ENCODE results near the gene EYS. TPM values are rescaled to one million over a fixed set of nuclear protein-coding genes. Genes with fewer than 3 reads are reported as not detected.
"Not testable (repeated sequence)": the region's sequence is repeated elsewhere in the genome, so short reads cannot be mapped to it uniquely, and the experiment has no call there.

Gene EYS
- total RNA-seq, 2 experiments from 2014 or later, result not detected

GRCh38 chr6:65538644-65539043 is 168.4 kb downstream of the EYS start:
- H3K9me3 Mint-ChIP-seq (ENCODE audit: low read depth), result peaks cover 9% of the 10 kb centered on the region

GRCh38 chr6:65537600-65537999 is 169.4 kb downstream of the EYS start:
- intact Hi-C loops (cut with DNase I, micrococcal nuclease), result no loop called here
- Mint-ChIP-seq H3K27me3 (no peaks in the 10 kb centered on the region), H3K4me3 (no peak overlapping the region), H3K9me3 (ENCODE audit: low read depth) (peaks cover 7% of the 10 kb centered on the region), H3K27ac (no peak overlapping the region), H3K36me3 (ENCODE audit: low read depth) (no peaks in the 10 kb centered on the region), H3K4me1 (no peaks in the 10 kb centered on the region)
- CTCF ChIA-PET, result no interaction called here
- ATAC-seq (no peak), DNase-seq (no peak)
- POLR2A ChIA-PET, result no interaction called here

More at GRCh38 chr6:65538644-65539043, 168.4 kb downstream of the EYS start:
- CTCF ChIA-PET, result no interaction called here
- no peaks in the 10 kb centered on the region for H3K36me3 Mint-ChIP-seq (ENCODE audit: low read depth)
- no peaks in the 10 kb centered on the region for H3K27me3 Mint-ChIP-seq
- no peak overlapping the region for H3K27ac Mint-ChIP-seq
- no peak overlapping the region for H3K4me3 Mint-ChIP-seq
- no peaks in the 10 kb centered on the region for H3K4me1 Mint-ChIP-seq
- no peak for ATAC-seq
- intact Hi-C loops (cut with DNase I, micrococcal nuclease), result no loop called here
- POLR2A ChIA-PET, result no interaction called here
- no peak for DNase-seq

DNA sequence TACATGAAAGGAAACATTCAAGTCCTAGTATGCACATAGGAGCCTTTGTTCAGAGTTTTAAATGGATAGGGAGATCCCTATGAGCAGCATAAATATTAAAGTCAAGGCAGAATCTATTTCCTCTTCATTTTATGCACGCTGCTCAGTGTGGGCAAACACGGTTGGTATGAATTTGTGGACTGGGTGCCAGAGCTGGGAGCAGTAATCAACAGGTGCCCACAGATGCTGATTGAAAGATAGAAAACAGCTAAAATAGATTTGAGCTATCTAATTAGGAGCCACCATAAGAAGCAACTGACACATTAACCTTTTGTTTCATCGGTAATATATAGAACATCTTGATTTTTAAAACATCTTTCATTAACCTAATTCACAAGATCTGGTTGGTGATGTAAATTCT is 175.5 kb downstream of the EYS start:
- no peak for ATAC-seq
- H3K27me3 Mint-ChIP-seq, result no peaks in the 10 kb centered on the region
- no peak for DNase-seq
- ChIA-PET POLR2A (no interaction called here), CTCF (no interaction called here)
- no peaks in the 10 kb centered on the region for H3K4me1 Mint-ChIP-seq
- intact Hi-C loops (cut with DNase I, micrococcal nuclease), result no loop called here
- H3K36me3 Mint-ChIP-seq (ENCODE audit: low read depth), result no peaks in the 10 kb centered on the region
- H3K27ac Mint-ChIP-seq, result no peak overlapping the region
- H3K9me3 Mint-ChIP-seq (ENCODE audit: low read depth), result peaks cover 5% of the 10 kb centered on the region
- no peak overlapping the region for H3K4me3 Mint-ChIP-seq

DNA sequence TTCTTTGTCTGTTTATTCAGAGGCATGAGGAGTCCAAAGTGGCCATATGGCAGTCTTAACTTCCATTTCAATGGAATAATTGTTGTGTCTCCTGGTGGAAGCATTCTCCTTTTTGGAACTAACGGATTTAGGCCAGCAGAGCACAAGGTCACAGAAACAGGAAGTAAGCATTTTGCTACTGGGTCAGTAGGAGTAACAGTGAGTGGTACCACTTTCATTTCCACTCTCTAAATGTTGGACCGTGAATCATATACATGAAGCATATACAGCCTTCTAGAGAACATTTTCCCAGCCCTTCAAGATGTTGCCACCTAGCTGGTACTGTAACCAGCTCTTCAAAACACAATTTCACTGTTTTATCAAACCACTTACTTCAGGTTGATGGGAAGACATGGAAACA is 182.8 kb downstream of the EYS start:
- DNase-seq (no peak), ATAC-seq (no peak)
- Mint-ChIP-seq H3K27me3 (no peaks in the 10 kb centered on the region), H3K27ac (no peak overlapping the region), H3K4me3 (no peak overlapping the region), H3K4me1 (no peaks in the 10 kb centered on the region), H3K9me3 (ENCODE audit: low read depth) (peaks cover 10% of the 10 kb centered on the region), H3K36me3 (ENCODE audit: low read depth) (no peaks in the 10 kb centered on the region)
- intact Hi-C loops (cut with DNase I, micrococcal nuclease), result no loop called here
- CTCF ChIA-PET, result interaction anchor here (0.7 kb wide), 1 partner anchor 1693 kb away, joined by 3 read pairs; no protein-coding TSS in a partner anchor
- POLR2A ChIA-PET, result no interaction called here

- H3K4me3 Mint-ChIP-seq, result no peak overlapping the region
- peaks cover 5% of the 10 kb centered on the region for H3K9me3 Mint-ChIP-seq (ENCODE audit: low read depth)
- no peak for DNase-seq
- H3K27ac Mint-ChIP-seq, result no peak overlapping the region
- no peaks in the 10 kb centered on the region for H3K4me1 Mint-ChIP-seq
- H3K36me3 Mint-ChIP-seq (ENCODE audit: low read depth), result no peaks in the 10 kb centered on the region
- POLR2A ChIA-PET, result no interaction called here
- CTCF ChIA-PET, result no interaction called here
- intact Hi-C loops (cut with DNase I, micrococcal nuclease), result no loop called here
- H3K27me3 Mint-ChIP-seq, result no peaks in the 10 kb centered on the region
- ATAC-seq, result no peak
These were observed 201.3 kb downstream of the EYS start for GRCh38 chr6:65505736-65506135.

DNA sequence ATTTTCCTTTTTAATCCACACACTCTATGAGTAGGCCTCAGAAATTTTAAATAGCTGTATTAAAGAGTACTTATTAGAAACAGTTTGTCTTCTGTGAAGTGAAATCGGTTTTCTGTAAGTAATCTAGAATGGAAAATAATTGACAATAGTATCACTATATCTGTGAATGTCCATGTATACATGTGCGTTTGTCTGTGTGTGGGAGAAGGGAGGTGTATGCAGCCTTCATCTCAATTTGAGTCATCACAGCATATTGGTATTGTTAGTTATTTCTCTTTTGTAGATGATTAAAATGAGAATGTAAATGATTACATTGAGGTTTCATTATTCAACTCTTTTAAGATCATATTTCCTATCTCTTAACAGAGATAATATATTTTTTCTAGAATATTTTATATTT is 206.0 kb downstream of the EYS start:
- CTCF ChIA-PET, result no interaction called here
- DNase-seq (no peak), ATAC-seq (no peak)
- no peak overlapping the region for H3K27ac Mint-ChIP-seq
- H3K27me3 Mint-ChIP-seq, result no peaks in the 10 kb centered on the region
- POLR2A ChIA-PET, result no interaction called here
- no peaks in the 10 kb centered on the region for H3K4me1 Mint-ChIP-seq
- intact Hi-C loops (cut with DNase I, micrococcal nuclease), result no loop called here
- peaks cover 6% of the 10 kb centered on the region for H3K9me3 Mint-ChIP-seq (ENCODE audit: low read depth)
- H3K4me3 Mint-ChIP-seq, result no peak overlapping the region
- H3K36me3 Mint-ChIP-seq (ENCODE audit: low read depth), result no peaks in the 10 kb centered on the region

- H3K27ac Mint-ChIP-seq; POLR2A ChIA-PET; H3K4me3 Mint-ChIP-seq; intact Hi-C loops (cut with DNase I, micrococcal nuclease); H3K4me1 Mint-ChIP-seq; DNase-seq; ATAC-seq; H3K36me3 Mint-ChIP-seq (ENCODE audit: low read depth); CTCF ChIA-PET; H3K27me3 Mint-ChIP-seq: not testable (repeated sequence)
- peaks cover 17% of the 10 kb centered on the region for H3K9me3 Mint-ChIP-seq (ENCODE audit: low read depth)
These were observed 223.4 kb downstream of the EYS start for GRCh38 chr6:65483652-65484051.

- Mint-ChIP-seq H3K4me1 (no peaks in the 10 kb centered on the region), H3K36me3 (ENCODE audit: low read depth) (no peaks in the 10 kb centered on the region), H3K27me3 (no peaks in the 10 kb centered on the region), H3K9me3 (ENCODE audit: low read depth) (peaks cover 6% of the 10 kb centered on the region), H3K4me3 (no peak overlapping the region), H3K27ac (no peak overlapping the region)
- POLR2A ChIA-PET, result no interaction called here
- CTCF ChIA-PET, result no interaction called here
- no peak for DNase-seq
- no peak for ATAC-seq
- intact Hi-C loops (cut with DNase I, micrococcal nuclease), result no loop called here
These were observed 237.4 kb downstream of the EYS start for GRCh38 chr6:65469650-65470049.

- POLR2A ChIA-PET, result no interaction called here
- Mint-ChIP-seq H3K27me3 (no peaks in the 10 kb centered on the region), H3K36me3 (ENCODE audit: low read depth) (no peaks in the 10 kb centered on the region), H3K9me3 (ENCODE audit: low read depth) (peaks cover 10% of the 10 kb centered on the region), H3K4me1 (no peaks in the 10 kb centered on the region), H3K27ac (no peak overlapping the region), H3K4me3 (no peak overlapping the region)
- ATAC-seq (no peak), DNase-seq (no peak)
- intact Hi-C loops (cut with DNase I, micrococcal nuclease), result no loop called here
- CTCF ChIA-PET, result no interaction called here
These were observed 238.7 kb downstream of the EYS start for GRCh38 chr6:65468307-65468706.

- intact Hi-C loops (cut with DNase I, micrococcal nuclease), result no loop called here
- peaks cover 16% of the 10 kb centered on the region for H3K9me3 Mint-ChIP-seq (ENCODE audit: low read depth)
- no peaks in the 10 kb centered on the region for H3K4me1 Mint-ChIP-seq
- no peak overlapping the region for H3K27ac Mint-ChIP-seq
- no peak overlapping the region for H3K4me3 Mint-ChIP-seq
- no peaks in the 10 kb centered on the region for H3K27me3 Mint-ChIP-seq
- DNase-seq (no peak), ATAC-seq (no peak)
- POLR2A ChIA-PET, result no interaction called here
- CTCF ChIA-PET, result no interaction called here
- H3K36me3 Mint-ChIP-seq (ENCODE audit: low read depth), result no peaks in the 10 kb centered on the region
These were observed 245.9 kb downstream of the EYS start for GRCh38 chr6:65461121-65461520.

- Mint-ChIP-seq H3K27ac (no peak overlapping the region), H3K27me3 (no peaks in the 10 kb centered on the region), H3K9me3 (ENCODE audit: low read depth) (peaks cover 6% of the 10 kb centered on the region), H3K4me1 (no peaks in the 10 kb centered on the region), H3K4me3 (no peak overlapping the region), H3K36me3 (ENCODE audit: low read depth) (no peaks in the 10 kb centered on the region)
- ChIA-PET POLR2A (no interaction called here), CTCF (no interaction called here)
- intact Hi-C loops (cut with DNase I, micrococcal nuclease), result no loop called here
- DNase-seq, result no peak
- ATAC-seq, result no peak
These were observed 254.7 kb downstream of the EYS start for GRCh38 chr6:65452333-65452732.

GRCh38 chr6:65450451-65450850 is 256.6 kb downstream of the EYS start:
- Mint-ChIP-seq H3K9me3 (ENCODE audit: low read depth) (no peaks in the 10 kb centered on the region), H3K4me1 (no peaks in the 10 kb centered on the region), H3K27ac (no peak overlapping the region), H3K27me3 (no peaks in the 10 kb centered on the region), H3K4me3 (no peak overlapping the region), H3K36me3 (ENCODE audit: low read depth) (no peaks in the 10 kb centered on the region)
- intact Hi-C loops (cut with DNase I, micrococcal nuclease), result no loop called here
- ATAC-seq, result no peak
- CTCF ChIA-PET, result no interaction called here
- POLR2A ChIA-PET, result interaction anchor here (0.6 kb wide), 1 partner anchor 1075 kb away, joined by 3 read pairs; no protein-coding TSS in a partner anchor
- DNase-seq, result no peak

- intact Hi-C loops (cut with DNase I, micrococcal nuclease), result no loop called here
These were observed 257.1 kb downstream of the EYS start for GRCh38 chr6:65449926-65450325.

More at GRCh38 chr6:65449926-65450325, 257.1 kb downstream of the EYS start:
- Mint-ChIP-seq H3K4me1 (no peaks in the 10 kb centered on the region), H3K4me3 (no peak overlapping the region), H3K27ac (no peak overlapping the region), H3K9me3 (ENCODE audit: low read depth) (no peaks in the 10 kb centered on the region), H3K36me3 (ENCODE audit: low read depth) (no peaks in the 10 kb centered on the region), H3K27me3 (no peaks in the 10 kb centered on the region)
- ChIA-PET POLR2A (no interaction called here), CTCF (no interaction called here)
- DNase-seq (no peak), ATAC-seq (no peak)
